Neural progenitor cell (in vitro differentiated cells): ENCODE measurements around the gene CDK12. TPM values are rescaled to one million over a fixed set of nuclear protein-coding genes. Genes with fewer than 3 reads are reported as not detected.

Experiments
- DNase-seq: peaks from one replicate; pipeline ENCODE4 v3.0.0-alpha.2; 2016; ENCODE audit warnings: low spot score
- H2AFZ ChIP-seq: fragments of 200-600 bp; sonication (generic); replicated peaks from 2 replicates; pipeline ENCODE4 v1.6.1; 2016; ENCODE audit warnings: antibody characterized with exemption
- H3F3A ChIP-seq: fragments of 200-600 bp; sonication (generic); 2 replicates; pipeline ENCODE4 v1.6.1; 2016; ENCODE audit warnings: antibody characterized with exemption, low read depth
- H3K27ac ChIP-seq: fragments of 200-600 bp; sonication (generic); 2 replicates; pipeline ENCODE4 v1.5.1; 2016; ENCODE audit warnings: mild to moderate bottlenecking
- H3K27me3 ChIP-seq: fragments of 200-600 bp; sonication (generic); 2 replicates; pipeline ENCODE4 v1.6.1; 2016; ENCODE audit warnings: mild to moderate bottlenecking, moderate library complexity
- H3K36me3 ChIP-seq: fragments of 200-600 bp; sonication (generic); 2 replicates; pipeline ENCODE4 v1.5.1; 2016
- H3K4me1 ChIP-seq: fragments of 200-600 bp; sonication (generic); 2 replicates; pipeline ENCODE4 v1.6.1; 2016; ENCODE audit warnings: mixed run types
- H3K4me2 ChIP-seq: fragments of 200-600 bp; sonication (generic); 2 replicates; pipeline ENCODE4 v1.6.1; 2016
- H3K4me3 ChIP-seq: fragments of 200-600 bp; sonication (generic); 2 replicates; pipeline ENCODE4 v1.5.1; 2016
- H3K79me2 ChIP-seq: fragments of 200-600 bp; sonication (generic); 2 replicates; pipeline ENCODE4 v1.6.1; 2016; ENCODE audit warnings: low read depth
- H3K9ac ChIP-seq: fragments of 200-600 bp; sonication (generic); 2 replicates; pipeline ENCODE4 v1.6.1; 2016
- H3K9me3 ChIP-seq: fragments of 200-600 bp; sonication (generic); 2 replicates; pipeline ENCODE4 v1.5.1; 2016; ENCODE audit warnings: low read depth
- H4K20me1 ChIP-seq: fragments of 200-600 bp; sonication (generic); 2 replicates; pipeline ENCODE4 v1.6.1; 2016; ENCODE audit warnings: low read depth
- H3K27ac Mint-ChIP-seq: 3 replicates; pipeline ENCODE4 v1.8.0; 2021; ENCODE audit warnings: mixed read lengths
- H3K27me3 Mint-ChIP-seq: 2 replicates; pipeline ENCODE4 v1.8.0; 2022; ENCODE audit warnings: low read depth, mild to moderate bottlenecking, inconsistent platforms, moderate library complexity, mixed read lengths; ENCODE audit not compliant: insufficient read depth
- H3K36me3 Mint-ChIP-seq: 3 replicates; pipeline ENCODE4 v1.8.0; 2021; ENCODE audit warnings: mixed read lengths
- H3K4me1 Mint-ChIP-seq: 3 replicates; pipeline ENCODE4 v1.8.0; 2021; ENCODE audit warnings: mixed read lengths
- H3K4me3 Mint-ChIP-seq: 3 replicates; pipeline ENCODE4 v1.8.0; 2021; ENCODE audit warnings: mild to moderate bottlenecking, moderate library complexity, mixed read lengths
- H3K9me3 Mint-ChIP-seq: 3 replicates; pipeline ENCODE4 v1.8.0; 2020; ENCODE audit warnings: mixed read lengths
- EZH2 ChIP-seq: fragments of 200-600 bp; sonication (generic); IDR thresholded peaks from 2 replicates; pipeline ENCODE4 v1.6.1; 2017; ENCODE audit warnings: antibody characterized with exemption, mild to moderate bottlenecking, moderate library complexity
- EZH2phosphoT487 ChIP-seq: fragments of 200-600 bp; sonication (generic); IDR thresholded peaks from 2 replicates; pipeline ENCODE4 v1.6.1; 2017; ENCODE audit warnings: antibody characterized with exemption
- total RNA-seq: library from RNA; depleted of rRNA; stranded (reverse); fragments of >200 nt; gene quantifications from 2 replicates; pipeline ENCODE4 v1.2.3, GENCODE V29; 2015; ENCODE audit warnings: low replicate concordance
- TF ChIP-seq, protein P1 (sequence below): fragments of 200-600 bp; sonication (generic); IDR thresholded peaks from 2 replicates; pipeline ENCODE4 v1.5.1; 2017; ENCODE audit warnings: antibody characterized with exemption, mild to moderate bottlenecking

The CDK12 gene
- total RNA-seq, 1 donor from 2014 or later, result 44.1 TPM

GRCh38 chr17:39513915-39514314, 52.6 kb downstream of the CDK12 start:
- Mint-ChIP-seq H3K9me3 (no peaks in the 10 kb centered on the region), H3K4me1 (no peaks in the 10 kb centered on the region), H3K36me3 (peaks cover 37% of the 10 kb centered on the region), H3K27me3 (no peaks in the 10 kb centered on the region), H3K4me3 (no peak overlapping the region), H3K27ac (no peak overlapping the region)
- Histone ChIP-seq H3K4me3 (no peak overlapping the region), H3K79me2 (no peaks in the 10 kb centered on the region), H3K4me2 (no peak overlapping the region), H3K36me3 (peaks cover 33% of the 10 kb centered on the region), H3K9me3 (no peaks in the 10 kb centered on the region), H4K20me1 (no peaks in the 10 kb centered on the region), H3K27me3 (no peaks in the 10 kb centered on the region), H3K27ac (no peak overlapping the region), H2AFZ (no peak overlapping the region), H3F3A (no peaks in the 10 kb centered on the region), H3K9ac (no peak overlapping the region), H3K4me1 (no peaks in the 10 kb centered on the region)
- TF ChIP-seq EZH2, result no peak
- no peak for TF ChIP-seq EZH2phosphoT487
- TF ChIP-seq, protein P1, sequence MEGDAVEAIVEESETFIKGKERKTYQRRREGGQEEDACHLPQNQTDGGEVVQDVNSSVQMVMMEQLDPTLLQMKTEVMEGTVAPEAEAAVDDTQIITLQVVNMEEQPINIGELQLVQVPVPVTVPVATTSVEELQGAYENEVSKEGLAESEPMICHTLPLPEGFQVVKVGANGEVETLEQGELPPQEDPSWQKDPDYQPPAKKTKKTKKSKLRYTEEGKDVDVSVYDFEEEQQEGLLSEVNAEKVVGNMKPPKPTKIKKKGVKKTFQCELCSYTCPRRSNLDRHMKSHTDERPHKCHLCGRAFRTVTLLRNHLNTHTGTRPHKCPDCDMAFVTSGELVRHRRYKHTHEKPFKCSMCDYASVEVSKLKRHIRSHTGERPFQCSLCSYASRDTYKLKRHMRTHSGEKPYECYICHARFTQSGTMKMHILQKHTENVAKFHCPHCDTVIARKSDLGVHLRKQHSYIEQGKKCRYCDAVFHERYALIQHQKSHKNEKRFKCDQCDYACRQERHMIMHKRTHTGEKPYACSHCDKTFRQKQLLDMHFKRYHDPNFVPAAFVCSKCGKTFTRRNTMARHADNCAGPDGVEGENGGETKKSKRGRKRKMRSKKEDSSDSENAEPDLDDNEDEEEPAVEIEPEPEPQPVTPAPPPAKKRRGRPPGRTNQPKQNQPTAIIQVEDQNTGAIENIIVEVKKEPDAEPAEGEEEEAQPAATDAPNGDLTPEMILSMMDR, result no peak
- DNase-seq, result no peak

- Mint-ChIP-seq H3K4me1 (no peaks in the 10 kb centered on the region), H3K36me3 (peaks cover 16% of the 10 kb centered on the region), H3K4me3 (no peak overlapping the region), H3K9me3 (no peaks in the 10 kb centered on the region), H3K27me3 (no peaks in the 10 kb centered on the region), H3K27ac (peak overlapping the region; percentile 31)
- Histone ChIP-seq H3K27ac (no peak overlapping the region), H4K20me1 (no peaks in the 10 kb centered on the region), H3K9me3 (no peaks in the 10 kb centered on the region), H3K79me2 (no peaks in the 10 kb centered on the region), H3K27me3 (no peaks in the 10 kb centered on the region), H3K9ac (no peak overlapping the region), H3K36me3 (peaks cover 16% of the 10 kb centered on the region), H2AFZ (no peak overlapping the region), H3K4me1 (no peaks in the 10 kb centered on the region), H3K4me2 (no peak overlapping the region), H3K4me3 (no peak overlapping the region), H3F3A (no peaks in the 10 kb centered on the region)
- DNase-seq, result no peak
- TF ChIP-seq EZH2, result no peak
- TF ChIP-seq, protein P1, result no peak
- TF ChIP-seq EZH2phosphoT487, result no peak
Measured at GRCh38 chr17:39517224-39517623, 55.9 kb downstream of the CDK12 start.

DNA sequence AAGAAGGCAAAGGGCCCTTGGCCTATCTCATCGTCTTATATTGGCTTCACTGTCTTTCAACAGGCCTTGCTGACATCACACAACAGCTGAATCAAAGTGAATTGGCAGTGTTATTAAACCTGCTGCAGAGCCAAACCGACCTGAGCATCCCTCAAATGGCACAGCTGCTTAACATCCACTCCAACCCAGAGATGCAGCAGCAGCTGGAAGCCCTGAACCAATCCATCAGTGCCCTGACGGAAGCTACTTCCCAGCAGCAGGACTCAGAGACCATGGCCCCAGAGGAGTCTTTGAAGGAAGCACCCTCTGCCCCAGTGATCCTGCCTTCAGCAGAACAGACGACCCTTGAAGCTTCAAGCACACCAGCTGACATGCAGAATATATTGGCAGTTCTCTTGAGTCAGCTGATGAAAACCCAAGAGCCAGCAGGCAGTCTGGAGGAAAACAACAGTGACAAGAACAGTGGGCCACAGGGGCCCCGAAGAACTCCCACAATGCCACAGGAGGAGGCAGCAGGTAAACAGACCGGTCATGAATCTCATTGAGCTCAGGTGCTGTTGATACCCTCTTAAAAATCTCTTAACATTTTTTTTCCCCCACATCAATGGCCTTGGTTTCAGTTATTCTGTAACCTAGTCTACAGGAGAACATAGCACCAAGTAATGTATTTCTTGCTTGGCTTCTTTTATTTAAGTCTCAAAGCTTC, 64.7 kb downstream of the CDK12 start:
- H3K27ac Mint-ChIP-seq, result no peak overlapping the region
- Histone ChIP-seq H3K4me1 (no peaks in the 10 kb centered on the region), H3K9ac (no peak overlapping the region), H2AFZ (no peak overlapping the region), H3K9me3 (no peaks in the 10 kb centered on the region), H3F3A (peaks cover 27% of the 10 kb centered on the region), H3K27ac (no peak overlapping the region), H3K27me3 (no peaks in the 10 kb centered on the region), H3K79me2 (no peaks in the 10 kb centered on the region), H3K36me3 (peaks cover 16% of the 10 kb centered on the region), H3K4me2 (no peak overlapping the region), H4K20me1 (peaks cover 19% of the 10 kb centered on the region), H3K4me3 (no peak overlapping the region)
- no peaks in the 10 kb centered on the region for H3K9me3 Mint-ChIP-seq
- H3K27me3 Mint-ChIP-seq, result peaks cover 3% of the 10 kb centered on the region
- H3K4me1 Mint-ChIP-seq, result no peaks in the 10 kb centered on the region
- H3K36me3 Mint-ChIP-seq, result peaks cover 26% of the 10 kb centered on the region
- DNase-seq, result no peak
- H3K4me3 Mint-ChIP-seq, result no peak overlapping the region
- TF ChIP-seq, protein P1, result no peak
- TF ChIP-seq EZH2phosphoT487 (no peak), EZH2 (no peak)
